GM11168 (cell line): ENCODE measurements around the gene INPP5D.
"Not testable (repeated sequence)": the region's sequence is repeated elsewhere in the genome, so short reads cannot be mapped to it uniquely, and the experiment has no call there.

Experiments used
- in situ Hi-C: fragments of 300-500 bp; cut with MboI; formaldehyde crosslinking; loops from one replicate; pipeline ENCODE4 v1.12.0; 2022; ENCODE audit warnings: low sequenced_read_pairs; ENCODE audit not compliant: unreplicated experiment

The INPP5D gene

GRCh38 chr2:233162770-233163169 lies 102.6 kb downstream of the INPP5D start:
- in situ Hi-C loops: no loop called here

- in situ Hi-C loops: no loop called here
Measured at GRCh38 chr2:233163486-233164103, 103.5 kb downstream of the INPP5D start.

GRCh38 chr2:233164128-233164635 lies 104.0 kb downstream of the INPP5D start:
- in situ Hi-C loops: no loop called here

- in situ Hi-C loops: no loop called here
Measured at GRCh38 chr2:233164967-233165366, 104.8 kb downstream of the INPP5D start.

- in situ Hi-C loops: no loop called here
Measured at GRCh38 chr2:233165543-233165894, 105.4 kb downstream of the INPP5D start.

GRCh38 chr2:233165895-233166661 lies 105.9 kb downstream of the INPP5D start:
- in situ Hi-C loops: no loop called here

GRCh38 chr2:233168445-233168844 lies 108.3 kb downstream of the INPP5D start:
- in situ Hi-C loops: no loop called here

- in situ Hi-C loops: no loop called here
Measured at GRCh38 chr2:233168919-233169318, 108.8 kb downstream of the INPP5D start.

GRCh38 chr2:233171344-233171743 lies 111.2 kb downstream of the INPP5D start:
- in situ Hi-C loops: no loop called here

GRCh38 chr2:233173115-233173514 lies 113.0 kb downstream of the INPP5D start:
- in situ Hi-C loops: no loop called here

GRCh38 chr2:233174137-233174536 lies 114.0 kb downstream of the INPP5D start:
- in situ Hi-C loops: no loop called here

GRCh38 chr2:233178994-233179847 lies 119.1 kb downstream of the INPP5D start:
- in situ Hi-C loops: no loop called here

- in situ Hi-C loops: no loop called here
Measured at GRCh38 chr2:233179848-233180366, 119.8 kb downstream of the INPP5D start.

GRCh38 chr2:233183869-233184418 lies 123.8 kb downstream of the INPP5D start:
- in situ Hi-C loops: no loop called here

GRCh38 chr2:233184669-233185068 lies 124.5 kb downstream of the INPP5D start:
- in situ Hi-C loops: no loop called here

- in situ Hi-C loops: no loop called here
Measured at GRCh38 chr2:233185330-233185729, 125.2 kb downstream of the INPP5D start.

GRCh38 chr2:233185963-233186362 lies 125.8 kb downstream of the INPP5D start:
- in situ Hi-C loops: no loop called here

- in situ Hi-C loops: no loop called here
Measured at GRCh38 chr2:233186851-233187250, 126.7 kb downstream of the INPP5D start.

GRCh38 chr2:233189025-233189424 lies 128.9 kb downstream of the INPP5D start:
- in situ Hi-C loops: no loop called here

- in situ Hi-C loops: not testable (repeated sequence)
Measured at GRCh38 chr2:233191016-233191415, 130.9 kb downstream of the INPP5D start.
